Measurements from ENCODE around the gene TDRD7. TPM values are rescaled to one million over a fixed set of nuclear protein-coding genes. Genes with fewer than 3 reads are reported as not detected.

TDRD7 gene
- total RNA-seq, 4 donors from 2014 or later, result 10.1 to 21.4 (median 18.6) TPM

DNA sequence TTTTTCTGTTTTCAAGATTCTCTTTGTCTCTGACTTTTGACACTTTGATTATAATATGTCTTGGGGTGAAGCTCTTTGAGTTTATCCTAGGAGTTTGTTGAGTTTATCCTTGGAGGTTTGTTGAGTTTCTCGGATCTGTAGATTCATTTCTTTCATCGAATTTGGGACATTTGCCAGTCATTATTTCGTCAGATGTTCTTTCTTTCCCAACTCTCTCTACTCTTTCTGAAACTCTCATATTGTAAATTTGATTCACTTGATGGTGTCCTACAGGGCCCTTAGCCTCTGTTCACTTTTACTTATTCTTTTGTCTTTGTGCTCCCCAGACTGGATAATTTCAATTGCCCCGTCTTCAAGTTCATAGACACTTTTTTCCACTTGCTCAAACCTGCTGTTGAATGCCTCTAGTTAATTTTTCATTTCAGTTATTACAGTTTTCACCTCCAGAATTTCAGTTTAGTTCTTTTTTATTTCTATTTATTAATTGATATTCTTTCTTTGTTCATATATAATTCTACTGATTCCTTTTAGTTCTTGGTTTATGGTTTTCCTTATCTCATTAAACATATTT, 8.1 kb upstream of the TDRD7 start:
- H3K27ac ChIP-seq, result no peak overlapping the region
- WGBS, 2 donors (ENCODE audit: low coverage in 1 of 2), result 86 to 90% methylated on average over 4 of the region's 4 CpGs
- H3K9me3 ChIP-seq, result peaks cover 0 to 22% (median 0%) of the 10 kb centered on the region in 3 donors
- no peak overlapping the region for H3K4me3 ChIP-seq
- no peaks in the 10 kb centered on the region for H3K36me3 ChIP-seq
- H3K27me3 ChIP-seq, result no peaks in the 10 kb centered on the region
- TF ChIP-seq, protein P1, sequence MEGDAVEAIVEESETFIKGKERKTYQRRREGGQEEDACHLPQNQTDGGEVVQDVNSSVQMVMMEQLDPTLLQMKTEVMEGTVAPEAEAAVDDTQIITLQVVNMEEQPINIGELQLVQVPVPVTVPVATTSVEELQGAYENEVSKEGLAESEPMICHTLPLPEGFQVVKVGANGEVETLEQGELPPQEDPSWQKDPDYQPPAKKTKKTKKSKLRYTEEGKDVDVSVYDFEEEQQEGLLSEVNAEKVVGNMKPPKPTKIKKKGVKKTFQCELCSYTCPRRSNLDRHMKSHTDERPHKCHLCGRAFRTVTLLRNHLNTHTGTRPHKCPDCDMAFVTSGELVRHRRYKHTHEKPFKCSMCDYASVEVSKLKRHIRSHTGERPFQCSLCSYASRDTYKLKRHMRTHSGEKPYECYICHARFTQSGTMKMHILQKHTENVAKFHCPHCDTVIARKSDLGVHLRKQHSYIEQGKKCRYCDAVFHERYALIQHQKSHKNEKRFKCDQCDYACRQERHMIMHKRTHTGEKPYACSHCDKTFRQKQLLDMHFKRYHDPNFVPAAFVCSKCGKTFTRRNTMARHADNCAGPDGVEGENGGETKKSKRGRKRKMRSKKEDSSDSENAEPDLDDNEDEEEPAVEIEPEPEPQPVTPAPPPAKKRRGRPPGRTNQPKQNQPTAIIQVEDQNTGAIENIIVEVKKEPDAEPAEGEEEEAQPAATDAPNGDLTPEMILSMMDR (IDR thresholded peaks at IDR 0.05), result no peak
- TF ChIP-seq EP300 (IDR thresholded peaks at IDR 0.05), result no peak
- no peak for TF ChIP-seq POLR2A (IDR thresholded peaks at IDR 0.05)
- TF ChIP-seq POLR2AphosphoS5 (IDR thresholded peaks at IDR 0.05), result no peak
- H3K4me1 ChIP-seq, result peaks cover 0 to 4% (median 0%) of the 10 kb centered on the region in 3 donors
- no peak for ATAC-seq

DNA sequence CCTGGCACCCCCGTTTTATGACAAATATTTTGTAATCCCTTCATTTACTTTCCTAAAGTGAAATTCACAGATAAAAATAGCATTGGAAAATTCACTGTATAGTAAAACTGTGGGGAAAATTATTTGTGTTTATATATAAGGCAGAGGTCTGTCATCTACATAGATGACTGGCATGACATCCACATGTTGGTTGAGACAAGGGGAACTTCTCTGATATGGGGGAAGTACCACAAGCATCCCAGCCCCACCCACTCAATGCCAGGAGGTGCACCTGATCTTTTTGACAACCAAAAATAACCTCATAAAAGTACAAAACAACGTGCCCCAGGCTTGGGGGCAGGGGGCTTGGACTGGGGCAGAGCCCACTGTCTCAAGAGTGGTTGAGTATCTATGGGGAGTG, 6.3 kb upstream of the TDRD7 start:
- H3K4me1 ChIP-seq, result no peaks in the 10 kb centered on the region
- no peaks in the 10 kb centered on the region for H3K36me3 ChIP-seq
- no peak overlapping the region for H3K27ac ChIP-seq
- WGBS, 2 donors (ENCODE audit: low coverage in 1 of 2), result 38 to 75% methylated on average over 2 of the region's 2 CpGs
- peaks cover 0 to 22% (median 0%) of the 10 kb centered on the region in 3 donors for H3K9me3 ChIP-seq
- no peak for TF ChIP-seq POLR2AphosphoS5 (IDR thresholded peaks at IDR 0.05)
- no peak for TF ChIP-seq POLR2A (IDR thresholded peaks at IDR 0.05)
- no peaks in the 10 kb centered on the region for H3K27me3 ChIP-seq
- ATAC-seq, result no peak
- no peak overlapping the region for H3K4me3 ChIP-seq

- Histone ChIP-seq H3K4me1 (peaks cover 0 to 4% (median 0%) of the 10 kb centered on the region in 3 donors), H3K27me3 (no peaks in the 10 kb centered on the region), H3K36me3 (no peaks in the 10 kb centered on the region), H3K9me3 (peaks cover 0 to 22% (median 0%) of the 10 kb centered on the region in 3 donors), H3K27ac (no peak overlapping the region), H3K4me3 (no peak overlapping the region)
- no peak for ATAC-seq
- no peak for TF ChIP-seq EP300 (IDR thresholded peaks at IDR 0.05)
- TF ChIP-seq POLR2AphosphoS5 (IDR thresholded peaks at IDR 0.05), result no peak
- TF ChIP-seq, protein P1 (IDR thresholded peaks at IDR 0.05), result no peak
- TF ChIP-seq POLR2A (IDR thresholded peaks at IDR 0.05), result no peak
- 43 to 60% methylated on average over 1 to 3 of the region's 3 CpGs for WGBS, 2 donors (ENCODE audit: low coverage in 1 of 2)
These were observed 5.2 kb upstream of the TDRD7 start for GRCh38 chr9:97406620-97407177.

- peaks cover 0 to 11% (median 0%) of the 10 kb centered on the region in 3 donors for H3K9me3 ChIP-seq
- H3K4me1 ChIP-seq, result peaks cover 0 to 14% (median 0%) of the 10 kb centered on the region in 3 donors
- no peak for ATAC-seq
- TF ChIP-seq, protein P1 (IDR thresholded peaks at IDR 0.05), result no peak
- no peak for TF ChIP-seq POLR2AphosphoS5 (IDR thresholded peaks at IDR 0.05)
- TF ChIP-seq EP300 (IDR thresholded peaks at IDR 0.05), result no peak
- TF ChIP-seq POLR2A (IDR thresholded peaks at IDR 0.05), result no peak
- WGBS, 2 donors (ENCODE audit: low coverage in 1 of 2), result 71 to 94% methylated on average over 4 of the region's 4 CpGs
- H3K36me3 ChIP-seq, result no peaks in the 10 kb centered on the region
- H3K27me3 ChIP-seq, result no peaks in the 10 kb centered on the region
- H3K4me3 ChIP-seq, result no peak overlapping the region
- no peak overlapping the region for H3K27ac ChIP-seq
These were observed 3.3 kb upstream of the TDRD7 start for GRCh38 chr9:97408562-97408961.

DNA sequence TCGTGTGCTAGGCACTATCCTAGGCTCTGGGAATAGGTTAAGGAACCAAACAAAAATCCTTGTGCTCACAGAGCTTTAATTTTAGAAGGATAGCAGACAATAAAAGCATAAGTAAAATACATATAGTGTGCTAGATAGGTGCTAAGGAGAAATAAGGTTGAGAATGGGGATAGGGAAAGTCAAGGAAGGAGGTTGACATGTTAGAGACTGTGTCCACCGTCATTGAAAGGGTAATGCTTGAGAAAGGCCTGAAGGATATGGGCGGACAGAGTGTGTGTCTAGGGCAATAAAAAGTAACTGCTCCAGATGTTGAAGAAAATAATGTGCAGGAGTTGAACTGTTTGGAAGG, 482 bp upstream of the TDRD7 start:
- no peak for ATAC-seq
- Histone ChIP-seq H3K27me3 (no peaks in the 10 kb centered on the region), H3K27ac (peak overlapping the region in 3 of 4 donors; percentile 82 to 93 (median 88)), H3K4me1 (peaks cover 0 to 24% (median 4%) of the 10 kb centered on the region in 3 donors), H3K9me3 (no peaks in the 10 kb centered on the region), H3K4me3 (peak overlapping the region; percentile 88 to 91), H3K36me3 (no peaks in the 10 kb centered on the region)
- 10 to 13% methylated on average over 3 of the region's 3 CpGs for WGBS, 2 donors (ENCODE audit: low coverage in 1 of 2)
- no peak for TF ChIP-seq POLR2A (IDR thresholded peaks at IDR 0.05)
- TF ChIP-seq EP300 (IDR thresholded peaks at IDR 0.05), result no peak
- no peak for TF ChIP-seq POLR2AphosphoS5 (IDR thresholded peaks at IDR 0.05)
- TF ChIP-seq, protein P1 (IDR thresholded peaks at IDR 0.05), result no peak
